Midbrain (tissue), 1 donor: Measurements from ENCODE around the gene FOXK1.

Source experiments
- DNase-seq: peaks from one replicate; lab custom pipeline; 2025; lab: John Stamatoyannopoulos, UW

Gene FOXK1

GRCh38 chr7:4745265-4745919 is 63.3 kb downstream of the FOXK1 start:
- DNase-seq: no peak

GRCh38 chr7:4745971-4746919 is 64.2 kb downstream of the FOXK1 start:
- DNase-seq: peak; percentile 32

- no peak for DNase-seq
Measured at GRCh38 chr7:4747013-4747412, 64.9 kb downstream of the FOXK1 start.

- no peak for DNase-seq
Measured at GRCh38 chr7:4747746-4748145, 65.7 kb downstream of the FOXK1 start.

GRCh38 chr7:4748231-4748681 is 66.2 kb downstream of the FOXK1 start:
- DNase-seq: no peak

GRCh38 chr7:4749363-4749762 is 67.3 kb downstream of the FOXK1 start:
- no peak for DNase-seq

- no peak for DNase-seq
Measured at GRCh38 chr7:4749798-4750197, 67.7 kb downstream of the FOXK1 start.

GRCh38 chr7:4751398-4751947 is 69.4 kb downstream of the FOXK1 start:
- peak; percentile 52 for DNase-seq

GRCh38 chr7:4753598-4754432 is 71.7 kb downstream of the FOXK1 start:
- peak; percentile 73 for DNase-seq

GRCh38 chr7:4754433-4755010 is 72.4 kb downstream of the FOXK1 start:
- no peak for DNase-seq

GRCh38 chr7:4755045-4755444 is 73.0 kb downstream of the FOXK1 start:
- DNase-seq: no peak

- DNase-seq: no peak
Measured at GRCh38 chr7:4758111-4758510, 76.0 kb downstream of the FOXK1 start.

- no peak for DNase-seq
Measured at GRCh38 chr7:4758791-4759190, 76.7 kb downstream of the FOXK1 start.

GRCh38 chr7:4759211-4759610 is 77.1 kb downstream of the FOXK1 start:
- DNase-seq: no peak

- no peak for DNase-seq
Measured at GRCh38 chr7:4760952-4761351, 78.9 kb downstream of the FOXK1 start.

GRCh38 chr7:4762121-4763055 is 80.3 kb downstream of the FOXK1 start:
- no peak for DNase-seq

- DNase-seq: no peak
Measured at GRCh38 chr7:4763091-4763793, 81.1 kb downstream of the FOXK1 start.

GRCh38 chr7:4763794-4764185 is 81.7 kb downstream of the FOXK1 start:
- no peak for DNase-seq

GRCh38 chr7:4764402-4765007 is 82.4 kb downstream of the FOXK1 start:
- DNase-seq: no peak
